Spleen (tissue), 11 donors: ENCODE measurements around the gene SLC1A2. TPM values are rescaled to one million over a fixed set of nuclear protein-coding genes. Genes with fewer than 3 reads are reported as not detected.

Experiments used
- DNase-seq: peaks from one replicate; pipeline ENCODE4 v3.0.0-alpha.2; 2020
- H3K27ac ChIP-seq, 8 donors: fragments of 200-600 bp; sonication (generic) in 7 of 8; 1 replicate in 4 of 8; 2 replicates in 4 of 8; pipeline versions ENCODE4 v1.5.0 to v1.8.0; 2016 to 2021; ENCODE audit warnings: inconsistent platforms in 4 of 8, mild to moderate bottlenecking in 4 of 8, moderate library complexity in 1 of 8
- H3K27me3 ChIP-seq, 7 donors: fragments of 200-600 bp; sonication (generic) in 6 of 7; replicated peaks in 1 of 7; 1 replicate in 4 of 7; 2 replicates in 3 of 7; pipeline versions ENCODE4 v1.5.0 to v1.8.0; 2016 to 2021; ENCODE audit warnings: inconsistent platforms in 3 of 7, mild to moderate bottlenecking in 1 of 7
- H3K36me3 ChIP-seq, 6 donors: fragments of 200-600 bp; sonication (generic) in 5 of 6; 1 replicate in 4 of 6; 2 replicates in 2 of 6; pipeline versions ENCODE4 v1.5.0 to v1.8.0; 2016 to 2021; ENCODE audit warnings: inconsistent platforms in 2 of 6
- H3K4me1 ChIP-seq, 6 donors: fragments of 200-600 bp; sonication (generic) in 5 of 6; 1 replicate in 3 of 6; 2 replicates in 3 of 6; pipeline versions ENCODE4 v1.5.0 to v1.8.0; 2016 to 2021; ENCODE audit warnings: inconsistent platforms in 3 of 6
- H3K4me3 ChIP-seq, 8 donors: fragments of 200-600 bp; sonication (generic) in 7 of 8; 1 replicate in 4 of 8; 2 replicates in 4 of 8; pipeline versions ENCODE4 v1.5.0 to v1.8.0; 2016 to 2021; ENCODE audit warnings: inconsistent platforms in 4 of 8, mild to moderate bottlenecking in 4 of 8, moderate library complexity in 2 of 8
- H3K9me3 ChIP-seq, 8 donors: fragments of 200-600 bp; sonication (generic) in 7 of 8; 1 replicate in 4 of 8; 2 replicates in 4 of 8; pipeline versions ENCODE4 v1.5.0 to v1.8.0; 2016 to 2021; ENCODE audit warnings: inconsistent platforms in 4 of 8
- POLR2A ChIP-seq, 3 donors: fragments of 450-650 bp; IDR thresholded peaks; one replicate each; pipeline ENCODE4 v1.5.1; 2017; ENCODE audit warnings: antibody characterized with exemption in 3 of 3, mild to moderate bottlenecking in 1 of 3
- POLR2AphosphoS5 ChIP-seq, 3 donors: sonication (generic); formaldehyde crosslinking; IDR thresholded peaks; one replicate each; pipeline ENCODE4 v1.5.1; 2017; ENCODE audit warnings: antibody characterized with exemption in 3 of 3
- WGBS, 5 donors: extraction: QIAGEN DNeasy Blood & Tissue Kit in 3 of 5; methylation state at CpG; one replicate each; pipeline versions ENCODE4 v1.1.5 to v1.1.7; 2013 to 2018; 5-methylcytosine and 5-hydroxymethylcytosine counted together
- intact Hi-C: fragments of 100-400 bp; cut with DNase I; formaldehyde crosslinking; loops from one replicate; pipeline ENCODE4 v1.15.0; 2023; ENCODE audit warnings: low total_unique reads
- polyA plus RNA-seq, 3 donors: library from polyadenylated mRNA; stranded (reverse); fragments of 200-250 nt; gene quantifications; one replicate each; pipeline ENCODE4 v1.2.1, GENCODE V29; 2013
- total RNA-seq, 7 donors: library from RNA; depleted of rRNA in 3 of 7; stranded (reverse); fragments of >200 nt in 3 of 7; fragmentation: NEBNext Ultra II Directional in 4 of 7; extraction: Animal tissue kit (Norgen Biotek cat#: 25700) in 4 of 7; gene quantifications; one replicate each; pipeline versions ENCODE4 v1.1.0 to v1.2.1, GENCODE V29; 2016 to 2021
- TF ChIP-seq, protein P1 (sequence below), 11 experiments: fragments of 200-600 bp in 7 of 11; fragments of 450-650 bp in 4 of 11; sonication (generic) in 4 of 11; IDR thresholded peaks in 8 of 11; conservative IDR thresholded peaks in 3 of 11; 1 replicate in 7 of 11; 2 replicates in 4 of 11; pipeline versions ENCODE4 v1.4.0 to v1.8.0; 2016 to 2021; ENCODE audit warnings: antibody characterized with exemption in 11 of 11, inconsistent platforms in 4 of 11, mild to moderate bottlenecking in 1 of 11
- donor health status: healthy with polysubstance abuse.
- donor health status: DM: no; HTN: no; CAD: no; lungs with moderate emphysema.
- donor health status: DM: no; HTN: no; CAD: no.
- donor health status: Bipolar disorder and iron deficiency.
- donor health status: healthy.
- donor health status: DM: no; HTN: no; CAD: no.
- donor health status: DM: yes; HTN: yes; CAD: no.

Gene SLC1A2
- total and polyA plus RNA-seq, 10 donors: 0.26 to 3.8 (median 0.93) TPM

DNA sequence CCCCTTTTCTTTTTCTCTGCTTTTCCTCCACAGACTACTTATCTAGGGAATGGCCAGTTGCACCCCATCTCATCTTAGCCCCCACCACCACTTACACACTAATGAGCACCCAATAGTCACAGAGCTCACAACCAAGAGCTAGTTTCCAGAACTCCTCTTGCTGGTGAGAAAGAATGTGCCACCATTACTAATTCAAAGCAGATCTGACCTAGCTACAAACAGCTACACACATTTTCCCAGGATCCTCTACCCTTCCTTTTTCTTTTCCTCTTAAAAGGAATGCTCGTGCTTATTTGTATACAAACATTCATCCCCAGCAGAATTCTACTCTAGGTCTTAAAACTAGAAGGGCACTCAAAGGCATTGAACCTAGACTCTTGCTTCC lies 143.6 kb downstream of the SLC1A2 start:
- Histone ChIP-seq H3K9me3 (no peaks in the 10 kb centered on the region), H3K36me3 (no peaks in the 10 kb centered on the region), H3K4me3 (no peak overlapping the region), H3K27ac (no peak overlapping the region), H3K27me3 (no peaks in the 10 kb centered on the region), H3K4me1 (peaks cover 0 to 30% (median 13%) of the 10 kb centered on the region in 6 donors)
- WGBS, 5 donors: 76 to 90% (median 83%) methylated on average over 1 of the region's 1 CpG
- intact Hi-C loops: no loop called here
- TF ChIP-seq POLR2A (IDR thresholded peaks at IDR 0.05): no peak
- TF ChIP-seq, protein P1, sequence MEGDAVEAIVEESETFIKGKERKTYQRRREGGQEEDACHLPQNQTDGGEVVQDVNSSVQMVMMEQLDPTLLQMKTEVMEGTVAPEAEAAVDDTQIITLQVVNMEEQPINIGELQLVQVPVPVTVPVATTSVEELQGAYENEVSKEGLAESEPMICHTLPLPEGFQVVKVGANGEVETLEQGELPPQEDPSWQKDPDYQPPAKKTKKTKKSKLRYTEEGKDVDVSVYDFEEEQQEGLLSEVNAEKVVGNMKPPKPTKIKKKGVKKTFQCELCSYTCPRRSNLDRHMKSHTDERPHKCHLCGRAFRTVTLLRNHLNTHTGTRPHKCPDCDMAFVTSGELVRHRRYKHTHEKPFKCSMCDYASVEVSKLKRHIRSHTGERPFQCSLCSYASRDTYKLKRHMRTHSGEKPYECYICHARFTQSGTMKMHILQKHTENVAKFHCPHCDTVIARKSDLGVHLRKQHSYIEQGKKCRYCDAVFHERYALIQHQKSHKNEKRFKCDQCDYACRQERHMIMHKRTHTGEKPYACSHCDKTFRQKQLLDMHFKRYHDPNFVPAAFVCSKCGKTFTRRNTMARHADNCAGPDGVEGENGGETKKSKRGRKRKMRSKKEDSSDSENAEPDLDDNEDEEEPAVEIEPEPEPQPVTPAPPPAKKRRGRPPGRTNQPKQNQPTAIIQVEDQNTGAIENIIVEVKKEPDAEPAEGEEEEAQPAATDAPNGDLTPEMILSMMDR (IDR thresholded peaks at IDR 0.05 in 8 of 11, conservative IDR thresholded peaks at IDR 0.05 in 3 of 11): no peak
- TF ChIP-seq POLR2AphosphoS5 (IDR thresholded peaks at IDR 0.05): no peak
- no peak for DNase-seq

DNA sequence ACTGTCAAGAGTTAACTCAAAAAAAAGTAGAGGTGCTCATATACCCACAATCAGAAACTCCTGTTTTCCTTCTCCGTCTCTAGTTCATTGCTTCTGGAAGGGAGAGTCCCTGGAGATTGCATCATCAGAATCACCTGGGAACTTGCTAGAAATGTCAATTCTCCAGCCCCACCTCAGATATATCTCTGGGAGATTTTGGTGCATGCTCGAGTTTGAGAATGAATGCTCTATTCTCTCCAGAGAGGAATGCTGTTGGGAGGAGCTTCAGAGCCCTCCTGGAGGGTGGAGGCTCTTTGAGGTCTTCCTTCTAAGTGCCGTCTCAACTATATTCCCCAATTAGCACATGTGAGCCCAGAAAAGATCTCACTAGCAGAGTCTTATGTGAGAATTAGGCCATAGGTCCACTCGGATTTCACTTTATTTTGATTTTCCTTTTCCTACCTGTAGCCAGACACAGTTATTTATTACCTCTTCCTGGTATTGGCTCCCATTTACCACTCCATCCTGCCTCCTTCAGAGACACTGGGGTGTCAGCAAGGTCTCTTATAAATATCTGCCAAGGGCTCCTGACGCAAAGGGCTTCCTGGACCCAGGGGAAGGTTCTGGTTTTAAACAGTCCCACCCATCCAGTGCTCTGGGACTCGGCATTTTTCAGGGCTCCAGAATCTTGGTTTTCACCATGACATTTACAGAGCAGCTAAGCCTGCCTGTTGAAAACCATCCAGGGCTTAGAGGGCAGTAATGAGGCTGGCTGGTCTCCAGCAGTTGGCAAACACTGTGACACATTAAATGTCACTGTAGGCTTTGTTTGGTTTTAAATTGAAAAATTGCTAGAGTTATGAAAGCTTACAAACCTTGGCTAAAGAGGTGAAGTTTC lies 144.2 kb downstream of the SLC1A2 start:
- H3K27ac ChIP-seq: no peak overlapping the region
- H3K4me1 ChIP-seq: peaks cover 0 to 30% (median 13%) of the 10 kb centered on the region in 6 donors
- 59 to 80% (median 72%) methylated on average over 6 of the region's 6 CpGs for WGBS, 5 donors
- no peaks in the 10 kb centered on the region for H3K9me3 ChIP-seq
- H3K36me3 ChIP-seq: no peaks in the 10 kb centered on the region
- H3K4me3 ChIP-seq: no peak overlapping the region
- no peaks in the 10 kb centered on the region for H3K27me3 ChIP-seq
- intact Hi-C loops: no loop called here
- no peak for DNase-seq
- TF ChIP-seq, protein P1 (IDR thresholded peaks at IDR 0.05 in 8 of 11, conservative IDR thresholded peaks at IDR 0.05 in 3 of 11): no peak
- TF ChIP-seq POLR2A (IDR thresholded peaks at IDR 0.05) (no peak), POLR2AphosphoS5 (IDR thresholded peaks at IDR 0.05) (no peak)

DNA sequence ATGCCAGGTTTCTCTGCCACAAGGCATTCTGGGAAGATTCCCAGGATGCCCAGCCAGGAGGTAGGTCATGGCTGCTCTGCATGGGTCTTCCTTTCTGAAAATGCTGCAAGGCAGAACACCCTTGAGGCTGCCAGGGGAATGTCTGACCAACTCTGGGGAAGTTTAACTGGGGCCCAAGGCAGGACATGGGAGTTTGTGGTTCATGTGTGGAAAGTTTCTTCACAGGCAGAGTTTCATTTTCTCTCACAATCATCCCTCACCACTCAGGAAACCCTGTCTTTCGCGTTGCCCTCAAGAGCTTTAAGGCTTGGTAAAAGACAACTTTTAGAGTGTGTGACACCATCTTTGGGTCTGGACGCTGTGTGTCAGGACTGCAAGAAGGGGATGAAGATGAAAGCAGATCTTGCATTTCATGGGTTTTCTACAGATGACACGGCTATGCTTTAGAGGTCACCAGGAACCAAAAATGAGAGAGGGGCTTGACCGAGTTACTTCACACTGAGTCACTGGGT lies 146.9 kb downstream of the SLC1A2 start:
- DNase-seq: no peak
- H3K36me3 ChIP-seq: no peaks in the 10 kb centered on the region
- TF ChIP-seq POLR2AphosphoS5 (IDR thresholded peaks at IDR 0.05) (no peak), POLR2A (IDR thresholded peaks at IDR 0.05) (no peak)
- TF ChIP-seq, protein P1 (IDR thresholded peaks at IDR 0.05 in 8 of 11, conservative IDR thresholded peaks at IDR 0.05 in 3 of 11): no peak
- peak overlapping the region in 3 of 8 donors; percentile 23 to 53 (median 27) for H3K27ac ChIP-seq
- intact Hi-C loops: no loop called here
- no peaks in the 10 kb centered on the region for H3K9me3 ChIP-seq
- H3K27me3 ChIP-seq: no peaks in the 10 kb centered on the region
- 38 to 45% (median 42%) methylated on average over 5 of the region's 5 CpGs for WGBS, 5 donors
- no peak overlapping the region for H3K4me3 ChIP-seq
- peaks cover 0 to 30% (median 13%) of the 10 kb centered on the region in 6 donors for H3K4me1 ChIP-seq

DNA sequence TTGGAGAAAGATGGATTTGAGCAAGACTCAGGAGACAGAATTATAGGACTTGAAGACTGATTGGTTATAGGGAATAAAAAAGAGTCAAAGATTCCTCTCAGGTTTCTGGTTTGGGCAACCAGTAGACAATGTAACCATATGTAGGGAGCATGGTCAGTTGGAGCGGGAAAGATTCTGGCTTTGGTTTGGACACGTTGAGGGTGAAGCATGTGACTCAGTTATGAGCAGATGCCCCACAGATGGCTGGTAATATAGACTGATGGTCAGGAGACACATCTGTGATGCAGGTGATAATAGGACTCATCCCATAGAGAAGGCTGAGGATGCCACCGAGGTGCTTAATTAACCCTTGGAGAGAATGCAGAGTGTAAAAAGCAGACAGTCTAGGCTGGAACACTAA lies 148.3 kb downstream of the SLC1A2 start:
- Histone ChIP-seq H3K36me3 (no peaks in the 10 kb centered on the region), H3K27ac (no peak overlapping the region), H3K27me3 (no peaks in the 10 kb centered on the region), H3K4me3 (no peak overlapping the region), H3K9me3 (no peaks in the 10 kb centered on the region), H3K4me1 (peaks cover 0 to 30% (median 13%) of the 10 kb centered on the region in 6 donors)
- intact Hi-C loops: no loop called here
- 88 to 95% (median 90%) methylated on average over 3 of the region's 3 CpGs for WGBS, 5 donors
- TF ChIP-seq, protein P1 (IDR thresholded peaks at IDR 0.05 in 8 of 11, conservative IDR thresholded peaks at IDR 0.05 in 3 of 11): no peak
- TF ChIP-seq POLR2AphosphoS5 (IDR thresholded peaks at IDR 0.05): no peak
- TF ChIP-seq POLR2A (IDR thresholded peaks at IDR 0.05): no peak
- DNase-seq: no peak
